NCI-H69 (cell line): Measurements from ENCODE around the gene ZNF575.
"Not testable (repeated sequence)": the region's sequence is repeated elsewhere in the genome, so short reads cannot be mapped to it uniquely, and the experiment has no call there.

Experiments used
- DNase-seq: peaks from one replicate; lab custom pipeline; 2025; lab: John Stamatoyannopoulos, UW

Gene ZNF575

GRCh38 chr19:43510713-43511112 is 22.3 kb upstream of the ZNF575 start:
- no peak for DNase-seq

- DNase-seq, result no peak
Measured at GRCh38 chr19:43511324-43511723, 21.7 kb upstream of the ZNF575 start.

- DNase-seq, result not testable (repeated sequence)
Measured at GRCh38 chr19:43512399-43512798, 20.6 kb upstream of the ZNF575 start.

GRCh38 chr19:43518051-43518450 is 14.9 kb upstream of the ZNF575 start:
- DNase-seq, result peak; percentile 82

GRCh38 chr19:43519436-43520088 is 13.4 kb upstream of the ZNF575 start:
- DNase-seq, result peak; percentile 87

GRCh38 chr19:43522929-43523328 is 10.1 kb upstream of the ZNF575 start:
- no peak for DNase-seq

- DNase-seq, result not testable (repeated sequence)
Measured at GRCh38 chr19:43523696-43524095, 9.3 kb upstream of the ZNF575 start.

GRCh38 chr19:43524922-43525835 is 7.8 kb upstream of the ZNF575 start:
- peak; percentile 49 for DNase-seq

- peak; percentile 21 for DNase-seq
Measured at GRCh38 chr19:43525836-43526771, 6.9 kb upstream of the ZNF575 start.

GRCh38 chr19:43526884-43527859 is 5.8 kb upstream of the ZNF575 start, which contains the start of gene ETHE1:
ETHE1 (minus strand) TSS chr19:43527201; CDS start chr19:43527177, 24 bp downstream.
- DNase-seq, result peak; percentile 82

GRCh38 chr19:43527860-43528622 is 4.9 kb upstream of the ZNF575 start:
- no peak for DNase-seq

- peak; percentile 89 for DNase-seq
Measured at GRCh38 chr19:43532571-43532961, 422 bp upstream of the ZNF575 start.

GRCh38 chr19:43533546-43534304 is 737 bp downstream of the ZNF575 start:
- DNase-seq, result peak; percentile 100

- peak; percentile 37 for DNase-seq
Measured at GRCh38 chr19:43534305-43534815, 1.4 kb downstream of the ZNF575 start.

- DNase-seq, result peak; percentile 50
Measured at GRCh38 chr19:43534816-43535761, 2.1 kb downstream of the ZNF575 start.

GRCh38 chr19:43538922-43539321 is 5.9 kb downstream of the ZNF575 start:
- no peak for DNase-seq

GRCh38 chr19:43540381-43540780 is 7.4 kb downstream of the ZNF575 start:
- DNase-seq, result no peak
